Vagina (tissue), 2 donors: ENCODE data around the gene RASGRF2.

ENCODE experiments used
- POLR2AphosphoS5 ChIP-seq, 2 donors: sonication (generic); formaldehyde crosslinking; IDR thresholded peaks; one replicate each; pipeline ENCODE4 v1.9.0; 2017; ENCODE audit warnings: antibody characterized with exemption in 2 of 2, mild to moderate bottlenecking in 2 of 2, low read depth in 1 of 2; ENCODE audit not compliant: insufficient read depth in 1 of 2
- TF ChIP-seq, protein P1 (sequence below), 3 experiments: fragments of 450-650 bp in 2 of 3; fragments of 200-600 bp in 1 of 3; sonication (generic) in 1 of 3; IDR thresholded peaks; one replicate each; pipeline ENCODE4 v1.5.1; 2017 to 2019; ENCODE audit warnings: antibody characterized with exemption in 3 of 3, mild to moderate bottlenecking in 2 of 3, moderate library complexity in 2 of 3

DNA sequence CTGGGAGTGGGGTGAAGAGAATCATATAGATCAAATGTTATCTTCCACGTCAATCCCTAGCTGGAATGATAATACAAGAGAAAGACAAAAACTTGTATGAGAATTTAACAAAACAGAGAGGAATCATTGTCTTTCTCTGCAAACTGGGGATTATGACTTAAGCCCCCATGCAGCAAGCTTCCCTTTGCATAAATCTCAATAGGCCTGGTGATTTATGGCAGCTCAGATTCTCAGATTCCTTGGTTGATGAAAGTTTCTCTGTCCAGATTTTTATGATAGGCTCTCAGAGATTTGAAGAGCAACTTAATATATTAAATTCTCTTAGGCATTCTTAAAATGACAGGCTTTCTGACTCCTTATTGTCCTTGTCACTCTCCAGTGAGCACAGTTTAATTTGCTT lies 56.0 kb downstream of the RASGRF2 start:
- TF ChIP-seq, protein P1, sequence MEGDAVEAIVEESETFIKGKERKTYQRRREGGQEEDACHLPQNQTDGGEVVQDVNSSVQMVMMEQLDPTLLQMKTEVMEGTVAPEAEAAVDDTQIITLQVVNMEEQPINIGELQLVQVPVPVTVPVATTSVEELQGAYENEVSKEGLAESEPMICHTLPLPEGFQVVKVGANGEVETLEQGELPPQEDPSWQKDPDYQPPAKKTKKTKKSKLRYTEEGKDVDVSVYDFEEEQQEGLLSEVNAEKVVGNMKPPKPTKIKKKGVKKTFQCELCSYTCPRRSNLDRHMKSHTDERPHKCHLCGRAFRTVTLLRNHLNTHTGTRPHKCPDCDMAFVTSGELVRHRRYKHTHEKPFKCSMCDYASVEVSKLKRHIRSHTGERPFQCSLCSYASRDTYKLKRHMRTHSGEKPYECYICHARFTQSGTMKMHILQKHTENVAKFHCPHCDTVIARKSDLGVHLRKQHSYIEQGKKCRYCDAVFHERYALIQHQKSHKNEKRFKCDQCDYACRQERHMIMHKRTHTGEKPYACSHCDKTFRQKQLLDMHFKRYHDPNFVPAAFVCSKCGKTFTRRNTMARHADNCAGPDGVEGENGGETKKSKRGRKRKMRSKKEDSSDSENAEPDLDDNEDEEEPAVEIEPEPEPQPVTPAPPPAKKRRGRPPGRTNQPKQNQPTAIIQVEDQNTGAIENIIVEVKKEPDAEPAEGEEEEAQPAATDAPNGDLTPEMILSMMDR (IDR thresholded peaks at IDR 0.05), result no peak
- no peak for TF ChIP-seq POLR2AphosphoS5 (IDR thresholded peaks at IDR 0.05; ENCODE audit: insufficient read depth in 1 of 2, low read depth in 1 of 2)
